GM23248 (cell line): ENCODE measurements around the gene SPATA7. TPM values are rescaled to one million over a fixed set of nuclear protein-coding genes. Genes with fewer than 3 reads are reported as not detected.

Experiments used
- DNase-seq: peaks from one replicate; pipeline ENCODE4 v3.0.0-alpha.2; 2015
- H2AFZ ChIP-seq: fragments of 200-600 bp; sonication (generic); 2 replicates; pipeline ENCODE4 v1.6.1; 2016; ENCODE audit warnings: antibody characterized with exemption
- H3F3A ChIP-seq: fragments of 200-600 bp; sonication (generic); 2 replicates; pipeline ENCODE4 v1.6.1; 2016; ENCODE audit warnings: mild to moderate bottlenecking, antibody characterized with exemption, mixed run types; ENCODE audit not compliant: insufficient read depth
- H3K27ac ChIP-seq: fragments of 200-600 bp; sonication (generic); 2 replicates; pipeline ENCODE4 v1.5.1; 2016; ENCODE audit warnings: mild to moderate bottlenecking
- H3K27me3 ChIP-seq: fragments of 200-600 bp; sonication (generic); replicated peaks from 2 replicates; pipeline ENCODE4 v1.6.1; 2016; ENCODE audit warnings: mild to moderate bottlenecking; ENCODE audit not compliant: insufficient read depth
- H3K36me3 ChIP-seq: fragments of 200-600 bp; sonication (generic); 2 replicates; pipeline ENCODE4 v1.6.1; 2016; ENCODE audit warnings: low read depth, mild to moderate bottlenecking
- H3K4me1 ChIP-seq: fragments of 200-600 bp; sonication (generic); 2 replicates; pipeline ENCODE4 v1.6.1; 2016; ENCODE audit warnings: mild to moderate bottlenecking; ENCODE audit not compliant: insufficient read depth
- H3K4me2 ChIP-seq: fragments of 200-600 bp; sonication (generic); one replicate; pipeline ENCODE4 v1.6.1; 2016; ENCODE audit warnings: mild to moderate bottlenecking; ENCODE audit not compliant: unreplicated experiment
- H3K4me3 ChIP-seq: fragments of 200-600 bp; sonication (generic); 2 replicates; pipeline ENCODE4 v1.5.1; 2016; ENCODE audit warnings: mild to moderate bottlenecking
- H3K79me2 ChIP-seq: fragments of 200-600 bp; sonication (generic); 2 replicates; pipeline ENCODE4 v1.6.1; 2016; ENCODE audit warnings: mild to moderate bottlenecking; ENCODE audit not compliant: insufficient read depth
- H3K9ac ChIP-seq: fragments of 200-600 bp; sonication (generic); 2 replicates; pipeline ENCODE4 v1.6.1; 2016; ENCODE audit warnings: mild to moderate bottlenecking
- H3K9me2 ChIP-seq: fragments of 200-600 bp; sonication (generic); 2 replicates; pipeline ENCODE4 v1.6.1; 2016; ENCODE audit warnings: mixed run types, mild to moderate bottlenecking, moderate library complexity; ENCODE audit not compliant: insufficient read depth
- H3K9me3 ChIP-seq: fragments of 200-600 bp; sonication (generic); one replicate; pipeline ENCODE4 v1.6.1; 2017; ENCODE audit warnings: low read depth
- H4K20me1 ChIP-seq: fragments of 200-600 bp; sonication (generic); 2 replicates; pipeline ENCODE4 v1.6.0; 2016; ENCODE audit not compliant: insufficient read depth
- EZH2 ChIP-seq: fragments of 200-600 bp; sonication (generic); IDR thresholded peaks from 2 replicates; pipeline ENCODE4 v1.6.1; 2018; ENCODE audit warnings: antibody characterized with exemption, mild to moderate bottlenecking; ENCODE audit not compliant: insufficient read depth, poor library complexity, severe bottlenecking
- EZH2phosphoT487 ChIP-seq: fragments of 200-600 bp; sonication (generic); IDR thresholded peaks from 2 replicates; pipeline ENCODE4 v1.6.1; 2018; ENCODE audit warnings: antibody characterized with exemption, moderate library complexity, mild to moderate bottlenecking, low read depth; ENCODE audit not compliant: insufficient read depth
- WGBS, 2 experiments: methylation state at CpG; one replicate each; pipeline ENCODE4 v1.1.6; 2015 to 2017; ENCODE audit warnings: low lambda C conversion rate in 2 of 2, low coverage in 1 of 2; ENCODE audit errors: missing lambda C conversion rate in 2 of 2; 5-methylcytosine and 5-hydroxymethylcytosine counted together
- in situ Hi-C: fragments of 300-500 bp; cut with MboI; formaldehyde crosslinking; loops from 2 replicates; pipeline ENCODE4 v1.15.0; 2020
- polyA plus RNA-seq: library from polyadenylated mRNA; unstranded; fragments of >200 nt; fragmentation: Nextera tagmentation; extraction: Ambion mirVana; gene quantifications from 2 replicates; pipeline ENCODE4 v1.2.1, GENCODE V29; 2016
- total RNA-seq: library from RNA; depleted of rRNA; stranded (reverse); fragments of >200 nt; shearing (Covaris generic); gene quantifications from 2 replicates; pipeline ENCODE4 v1.2.3, GENCODE V29; 2014; rRNA removed

The SPATA7 gene
- 9.8 and 13.7 TPM in 2 replicates for total RNA-seq
- polyA plus RNA-seq, result 5.9 and 7.0 TPM in 2 replicates

GRCh38 chr14:88385212-88386101 is at the start of gene SPATA7:
Gene SPATA7 (plus strand): TSS chr14:88385657. CDS start chr14:88385819, 162 bp downstream.
- peak within 1 kb of the TSS; percentile 99 for H2AFZ ChIP-seq
- peak within 1 kb of the TSS; percentile 76 for H3K4me2 ChIP-seq
- no peaks in the 10 kb centered on the region for H3K9me2 ChIP-seq
- in situ Hi-C loops, result no loop called here
- no peaks in the 10 kb centered on the region for H3F3A ChIP-seq
- no peaks in the 10 kb centered on the region for H3K9me3 ChIP-seq
- no peaks in the 10 kb centered on the region for H3K27me3 ChIP-seq
- H3K4me1 ChIP-seq, result 0 out of 2 replicates have a peak, but pooled peaks cover 8% of the 10 kb centered on the region
- peak within 1 kb of the TSS; percentile 94 for H3K4me3 ChIP-seq
- peak within 1 kb of the TSS; percentile 82 for H3K27ac ChIP-seq
- TF ChIP-seq EZH2 (no peak), EZH2phosphoT487 (no peak)
- peaks cover 18% of the 10 kb centered on the region for H3K79me2 ChIP-seq
- H3K9ac ChIP-seq, result peak within 1 kb of the TSS; percentile 93
- WGBS, 2 experiments, result 1% methylated on average over 47 to 48 of the region's 50 CpGs
- no peaks in the 10 kb centered on the region for H4K20me1 ChIP-seq
- H3K36me3 ChIP-seq, result no peaks in the 10 kb centered on the region
- DNase-seq, result peak; percentile 98

DNA sequence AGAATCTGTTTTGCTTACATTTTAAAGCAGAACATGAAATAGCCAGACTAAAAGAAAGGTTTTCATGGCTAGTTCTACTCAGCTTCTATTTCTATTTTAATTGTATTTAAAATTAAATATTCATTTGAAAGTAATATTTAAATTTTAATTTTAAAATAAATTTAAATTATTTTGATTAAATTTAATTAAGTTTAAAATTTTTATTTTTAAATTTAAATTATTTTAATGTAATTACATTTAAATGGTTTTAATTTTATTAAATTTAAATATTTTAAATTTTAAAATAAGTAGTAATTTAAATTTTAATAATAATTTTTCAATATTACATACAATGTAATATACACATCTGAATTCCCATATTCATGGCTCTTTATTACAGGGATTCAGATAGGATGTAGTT is 45.1 kb upstream of the SPATA7 start:
- no peaks in the 10 kb centered on the region for H3K9me3 ChIP-seq
- no peaks in the 10 kb centered on the region for H4K20me1 ChIP-seq
- no peak overlapping the region for H3K4me3 ChIP-seq
- no peak overlapping the region for H3K4me2 ChIP-seq
- H3K36me3 ChIP-seq, result no peaks in the 10 kb centered on the region
- TF ChIP-seq EZH2 (no peak), EZH2phosphoT487 (no peak)
- in situ Hi-C loops, result no loop called here
- no peaks in the 10 kb centered on the region for H3F3A ChIP-seq
- no peaks in the 10 kb centered on the region for H3K79me2 ChIP-seq
- no peak for DNase-seq
- no peaks in the 10 kb centered on the region for H3K4me1 ChIP-seq
- H3K9me2 ChIP-seq, result no peaks in the 10 kb centered on the region
- no peak overlapping the region for H3K9ac ChIP-seq
- no peak overlapping the region for H2AFZ ChIP-seq
- H3K27ac ChIP-seq, result no peak overlapping the region
- H3K27me3 ChIP-seq, result no peaks in the 10 kb centered on the region

GRCh38 chr14:88342980-88343379 is 42.5 kb upstream of the SPATA7 start:
- 63 to 72% methylated on average over 2 of the region's 2 CpGs for WGBS, 2 experiments
- Histone ChIP-seq H3K27me3 (no peaks in the 10 kb centered on the region), H4K20me1 (no peaks in the 10 kb centered on the region), H3F3A (no peaks in the 10 kb centered on the region), H3K4me1 (no peaks in the 10 kb centered on the region), H3K27ac (no peak overlapping the region), H3K9ac (no peak overlapping the region), H3K4me3 (no peak overlapping the region), H3K79me2 (no peaks in the 10 kb centered on the region), H3K36me3 (no peaks in the 10 kb centered on the region), H3K9me2 (no peaks in the 10 kb centered on the region), H3K9me3 (no peaks in the 10 kb centered on the region), H3K4me2 (no peak overlapping the region), H2AFZ (no peak overlapping the region)
- DNase-seq, result no peak
- TF ChIP-seq EZH2phosphoT487 (no peak), EZH2 (no peak)
- in situ Hi-C loops, result no loop called here

GRCh38 chr14:88346048-88346639 is 39.3 kb upstream of the SPATA7 start:
- no peak overlapping the region for H2AFZ ChIP-seq
- H4K20me1 ChIP-seq, result no peaks in the 10 kb centered on the region
- no peaks in the 10 kb centered on the region for H3K79me2 ChIP-seq
- 19 to 20% methylated on average over 5 of the region's 5 CpGs for WGBS, 2 experiments
- no peak overlapping the region for H3K4me3 ChIP-seq
- no peaks in the 10 kb centered on the region for H3K9me2 ChIP-seq
- H3K36me3 ChIP-seq, result no peaks in the 10 kb centered on the region
- in situ Hi-C loops, result no loop called here
- H3K4me2 ChIP-seq, result no peak overlapping the region
- H3K9me3 ChIP-seq, result no peaks in the 10 kb centered on the region
- no peak for DNase-seq
- no peak overlapping the region for H3K9ac ChIP-seq
- no peak for TF ChIP-seq EZH2phosphoT487
- no peak for TF ChIP-seq EZH2
- no peaks in the 10 kb centered on the region for H3K4me1 ChIP-seq
- H3K27me3 ChIP-seq, result no peaks in the 10 kb centered on the region
- no peak overlapping the region for H3K27ac ChIP-seq
- H3F3A ChIP-seq, result no peaks in the 10 kb centered on the region
